Kidney (tissue), 14 donors: ENCODE results near the gene CRYBB2. TPM values are rescaled to one million over a fixed set of nuclear protein-coding genes. Genes with fewer than 3 reads are reported as not detected.

Experiments
- DNase-seq, 5 donors: peaks; one replicate each; pipeline ENCODE4 v3.0.0-alpha.2; 2013 to 2020
- FAIRE-seq: peaks from 2 replicates; lab custom pipeline; 2012; peaks lifted over from hg19 to GRCh38; lab: Jason Lieb, UNC
- H3K27ac ChIP-seq, 2 donors: one replicate each; pipeline ENCODE4 v1.7.0; 2013; ENCODE audit warnings: low read depth in 2 of 2, low read length in 2 of 2, inconsistent platforms in 1 of 2
- H3K27me3 ChIP-seq: one replicate; pipeline ENCODE4 v1.7.1; 2013; ENCODE audit warnings: low read length, inconsistent platforms; ENCODE audit not compliant: control insufficient read depth, insufficient read depth
- H3K36me3 ChIP-seq, 3 donors: one replicate each; pipeline versions ENCODE4 v1.7.0 to v1.7.1; 2013; ENCODE audit warnings: low read length in 3 of 3, control low read depth in 1 of 3, inconsistent platforms in 1 of 3; ENCODE audit not compliant: insufficient read depth in 3 of 3, control insufficient read depth in 2 of 3
- H3K4me1 ChIP-seq, 3 donors: one replicate each; pipeline versions ENCODE4 v1.7.0 to v1.7.1; 2013; ENCODE audit warnings: low read length in 3 of 3, inconsistent platforms in 1 of 3, low read depth in 1 of 3; ENCODE audit not compliant: control insufficient read depth in 2 of 3, insufficient read depth in 2 of 3
- H3K4me3 ChIP-seq, 3 donors: one replicate each; pipeline versions ENCODE4 v1.7.0 to v1.8.1; 2013; ENCODE audit warnings: low read length in 3 of 3, control low read depth in 1 of 3, inconsistent platforms in 1 of 3
- H3K9ac ChIP-seq, 3 donors: one replicate each; pipeline versions ENCODE4 v1.7.0 to v1.7.1; 2013; ENCODE audit warnings: low read length in 3 of 3, control low read depth in 1 of 3, inconsistent platforms in 1 of 3
- H3K9me3 ChIP-seq, 3 donors: one replicate each; pipeline versions ENCODE4 v1.7.0 to v1.7.1; 2013; ENCODE audit warnings: low read length in 3 of 3, control low read depth in 1 of 3, inconsistent platforms in 1 of 3; ENCODE audit not compliant: control insufficient read depth in 2 of 3, insufficient read depth in 1 of 3
- CTCF ChIP-seq: IDR thresholded peaks from 3 replicates; pipeline ENCODE4 v1.5.1; 2012; ENCODE audit warnings: mild to moderate bottlenecking, moderate library complexity, borderline replicate concordance; ENCODE audit not compliant: insufficient read depth; ENCODE audit errors: extremely low read depth
- intact Hi-C: fragments of 100-400 bp; cut with DNase I; formaldehyde crosslinking; loops from one replicate; pipeline ENCODE4 v1.11.1; 2022
- polyA plus RNA-seq: library from polyadenylated mRNA; stranded (reverse); fragments of 350-450 nt; fragmentation: Illumina TruSeq; extraction: RNeasy Lipid Tissue Mini Kit (QIAGEN cat#74804); gene quantifications from one replicate; pipeline ENCODE4 v1.2.3, GENCODE V29; 2014; ENCODE audit warnings: low read depth, low replicate concordance; ENCODE audit not compliant: insufficient read depth
- total RNA-seq: library from RNA; stranded (reverse); fragmentation: NEBNext Ultra II Directional; extraction: Animal tissue kit (Norgen Biotek cat#: 25700); gene quantifications from one replicate; pipeline ENCODE4 v1.2.1, GENCODE V29; 2021
- donor health status: control.
- donor health status: control.
- donor health status: control.
- donor health status: control.
- donor health status: control.
- donor health status: DM: yes; HTN: yes; CAD: no.
- donor health status: Normal renal cell carcinoma (clear cell type).

Gene CRYBB2
- total and polyA plus RNA-seq, 2 donors from 2014 or later = 0.67 TPM; not detected in 1

- no peak overlapping the region for H3K9ac ChIP-seq
- no peaks in the 10 kb centered on the region for H3K36me3 ChIP-seq
- FAIRE-seq (no peak), DNase-seq (no peak)
- intact Hi-C loops = no loop called here
- TF ChIP-seq CTCF = no peak
- no peaks in the 10 kb centered on the region for H3K27me3 ChIP-seq
- H3K4me3 ChIP-seq = no peak overlapping the region
- H3K9me3 ChIP-seq = no peaks in the 10 kb centered on the region
- H3K27ac ChIP-seq = no peak overlapping the region
- no peaks in the 10 kb centered on the region for H3K4me1 ChIP-seq
Measured at GRCh38 chr22:25206998-25207397, 12.4 kb upstream of the CRYBB2 start.

- no peak for TF ChIP-seq CTCF
- Histone ChIP-seq H3K27ac (no peak overlapping the region), H3K36me3 (no peaks in the 10 kb centered on the region), H3K4me3 (no peak overlapping the region), H3K4me1 (no peaks in the 10 kb centered on the region), H3K9ac (no peak overlapping the region), H3K9me3 (no peaks in the 10 kb centered on the region), H3K27me3 (no peaks in the 10 kb centered on the region)
- FAIRE-seq = no peak
- intact Hi-C loops = no loop called here
- no peak for DNase-seq
Measured at GRCh38 chr22:25207553-25208157, 11.8 kb upstream of the CRYBB2 start.

DNA sequence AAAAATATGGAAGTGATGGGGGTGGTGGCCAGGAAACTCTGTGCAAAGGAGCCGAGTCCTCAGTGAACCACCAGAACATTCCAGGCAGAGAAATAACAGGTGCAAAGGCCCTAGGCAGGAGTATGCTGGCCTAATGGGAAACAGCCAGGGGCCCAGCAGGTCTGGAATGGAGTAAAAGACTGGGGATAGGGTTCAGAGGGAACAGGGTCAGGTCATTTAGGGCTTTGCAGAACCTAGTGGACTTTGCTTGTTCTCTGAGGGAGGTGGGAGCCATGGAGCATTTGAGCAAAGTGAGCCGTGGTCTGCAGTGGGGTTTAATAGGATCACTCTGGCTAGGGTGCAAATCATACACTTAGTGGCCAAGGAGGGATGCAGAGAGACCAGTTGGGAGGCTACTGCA, 11.1 kb upstream of the CRYBB2 start:
- Histone ChIP-seq H3K27me3 (no peaks in the 10 kb centered on the region), H3K36me3 (no peaks in the 10 kb centered on the region), H3K9ac (no peak overlapping the region), H3K9me3 (no peaks in the 10 kb centered on the region), H3K27ac (no peak overlapping the region), H3K4me1 (no peaks in the 10 kb centered on the region), H3K4me3 (no peak overlapping the region)
- TF ChIP-seq CTCF = no peak
- FAIRE-seq (no peak), DNase-seq (no peak)
- intact Hi-C loops = no loop called here
